ENCODE measurements around the gene MMRN2.
"Not testable (repeated sequence)": the region's sequence is repeated elsewhere in the genome, so short reads cannot be mapped to it uniquely, and the experiment has no call there.

GRCh38 chr10:86978457-86978856, 21.0 kb upstream of the MMRN2 start:
- not testable (repeated sequence) for TF ChIP-seq POLR2A, CTCF (IDR thresholded peaks at IDR 0.05)

All from thyroid gland (tissue), 4 donors.